Measurements from ENCODE around the gene FIG4. TPM values are rescaled to one million over a fixed set of nuclear protein-coding genes. Genes with fewer than 3 reads are reported as not detected.

FIG4 gene
- total RNA-seq, 1 experiment from 2014 or later: 15.7 TPM

DNA sequence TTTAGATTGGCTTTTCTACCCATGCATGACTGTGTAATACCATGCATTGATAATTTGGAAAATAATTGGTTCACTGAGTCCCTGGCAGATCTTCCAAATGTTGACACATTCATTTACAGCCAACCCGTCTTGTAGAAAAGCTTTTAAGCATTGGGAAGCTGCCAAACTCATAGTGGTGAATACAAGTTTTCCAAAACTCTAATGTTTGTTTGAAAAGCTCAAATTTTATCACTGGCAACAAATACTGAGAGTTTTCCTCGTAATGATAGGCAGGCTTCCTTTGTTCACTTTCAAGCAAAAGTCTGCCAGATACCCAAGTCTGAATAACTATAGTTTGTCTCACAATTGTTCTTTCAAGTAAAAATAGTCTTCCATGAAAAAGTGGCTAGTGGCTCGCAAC, 143.0 kb downstream of the FIG4 start:
- no peaks in the 10 kb centered on the region for H4K20me1 ChIP-seq (ENCODE audit: insufficient read depth)
- H3K4me2 ChIP-seq (ENCODE audit: low read length): no peak overlapping the region
- DNase-seq (ENCODE audit: low read depth, low spot score) (no peak), ATAC-seq (no peak)
- no peaks in the 10 kb centered on the region for H3K9me2 ChIP-seq (ENCODE audit: insufficient read depth)
- H3K36me3 ChIP-seq (ENCODE audit: control insufficient read depth in 1 of 2, insufficient read depth in 2 of 2, low read length in 2 of 2): no peaks in the 10 kb centered on the region
- H3K4me1 ChIP-seq (ENCODE audit: control insufficient read depth in 1 of 2, insufficient read depth in 2 of 2, low read length in 2 of 2): no peaks in the 10 kb centered on the region
- intact Hi-C loops (cut with micrococcal nuclease): no loop called here
- no peaks in the 10 kb centered on the region for H3K9me3 ChIP-seq (ENCODE audit: control insufficient read depth in 1 of 2, insufficient read depth in 1 of 2, low read depth in 1 of 2, low read length in 2 of 2)
- no peaks in the 10 kb centered on the region for H3K79me2 ChIP-seq (ENCODE audit: insufficient read depth, low read length)
- no TSS peak for BruUV-seq (replicated peaks)
- ChIA-PET RAD21 (ENCODE audit: low non-redundant PET in 1 of 2, low total read pairs in 2 of 2, uncharacterized antibody in 2 of 2, unreplicated experiment in 2 of 2) (no interaction called here), CTCF (no interaction called here), POLR2A (no interaction called here)
- TF ChIP-seq, protein P1, sequence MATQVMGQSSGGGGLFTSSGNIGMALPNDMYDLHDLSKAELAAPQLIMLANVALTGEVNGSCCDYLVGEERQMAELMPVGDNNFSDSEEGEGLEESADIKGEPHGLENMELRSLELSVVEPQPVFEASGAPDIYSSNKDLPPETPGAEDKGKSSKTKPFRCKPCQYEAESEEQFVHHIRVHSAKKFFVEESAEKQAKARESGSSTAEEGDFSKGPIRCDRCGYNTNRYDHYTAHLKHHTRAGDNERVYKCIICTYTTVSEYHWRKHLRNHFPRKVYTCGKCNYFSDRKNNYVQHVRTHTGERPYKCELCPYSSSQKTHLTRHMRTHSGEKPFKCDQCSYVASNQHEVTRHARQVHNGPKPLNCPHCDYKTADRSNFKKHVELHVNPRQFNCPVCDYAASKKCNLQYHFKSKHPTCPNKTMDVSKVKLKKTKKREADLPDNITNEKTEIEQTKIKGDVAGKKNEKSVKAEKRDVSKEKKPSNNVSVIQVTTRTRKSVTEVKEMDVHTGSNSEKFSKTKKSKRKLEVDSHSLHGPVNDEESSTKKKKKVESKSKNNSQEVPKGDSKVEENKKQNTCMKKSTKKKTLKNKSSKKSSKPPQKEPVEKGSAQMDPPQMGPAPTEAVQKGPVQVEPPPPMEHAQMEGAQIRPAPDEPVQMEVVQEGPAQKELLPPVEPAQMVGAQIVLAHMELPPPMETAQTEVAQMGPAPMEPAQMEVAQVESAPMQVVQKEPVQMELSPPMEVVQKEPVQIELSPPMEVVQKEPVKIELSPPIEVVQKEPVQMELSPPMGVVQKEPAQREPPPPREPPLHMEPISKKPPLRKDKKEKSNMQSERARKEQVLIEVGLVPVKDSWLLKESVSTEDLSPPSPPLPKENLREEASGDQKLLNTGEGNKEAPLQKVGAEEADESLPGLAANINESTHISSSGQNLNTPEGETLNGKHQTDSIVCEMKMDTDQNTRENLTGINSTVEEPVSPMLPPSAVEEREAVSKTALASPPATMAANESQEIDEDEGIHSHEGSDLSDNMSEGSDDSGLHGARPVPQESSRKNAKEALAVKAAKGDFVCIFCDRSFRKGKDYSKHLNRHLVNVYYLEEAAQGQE (IDR thresholded peaks at IDR 0.05; ENCODE audit: low read depth): no peak
- TF ChIP-seq ZFX (IDR thresholded peaks at IDR 0.05) (no peak), JUND (IDR thresholded peaks at IDR 0.05) (no peak), EZH2phosphoT487 (IDR thresholded peaks at IDR 0.05; ENCODE audit: borderline replicate concordance) (no peak)
- TF ChIP-seq, protein P2, sequence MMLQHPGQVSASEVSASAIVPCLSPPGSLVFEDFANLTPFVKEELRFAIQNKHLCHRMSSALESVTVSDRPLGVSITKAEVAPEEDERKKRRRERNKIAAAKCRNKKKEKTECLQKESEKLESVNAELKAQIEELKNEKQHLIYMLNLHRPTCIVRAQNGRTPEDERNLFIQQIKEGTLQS (IDR thresholded peaks at IDR 0.05): no peak
- H2AFZ ChIP-seq (ENCODE audit: low read depth, low read length, poor library complexity, severe bottlenecking): no peak overlapping the region
- H3K9ac ChIP-seq (ENCODE audit: low read length): no peak overlapping the region
- no peaks in the 10 kb centered on the region for H3K27me3 ChIP-seq (ENCODE audit: insufficient read depth, low read length)
- H3K4me3 ChIP-seq (replicated peaks in 1 of 2; ENCODE audit: low read depth in 1 of 2, low read length in 2 of 2): no peak overlapping the region
- H3K27ac ChIP-seq (ENCODE audit: low read depth, low read length): no peak overlapping the region

All from HCT116 (cell line).